Stimulated activated effector memory CD8-positive, alpha-beta T cell treated with anti-CD3 and anti-CD28 coated beads, Interleukin-12 subunit alpha, Interleukin-12 subunit beta, amount 100 ng/mL, for 72 hours (primary cell): ENCODE results near the gene WIPF2.

ENCODE experiments used
- ATAC-seq: fragments of 150-1000 bp; cut with Tn5 transposase; 2 replicates; pipeline ENCODE4 v1.10.0; 2021
- DNase-seq, 2 donors: peaks; one replicate each; pipeline ENCODE4 v3.0.0; 2021 to 2022; ENCODE audit warnings: low spot score in 2 of 2
- H3K27ac Mint-ChIP-seq: one replicate; pipeline ENCODE4 v1.8.0; 2022; ENCODE audit warnings: mild to moderate bottlenecking, mixed read lengths
- H3K36me3 Mint-ChIP-seq: one replicate; pipeline ENCODE4 v1.8.0; 2022; ENCODE audit warnings: mild to moderate bottlenecking, mixed read lengths
- H3K4me1 Mint-ChIP-seq: one replicate; pipeline ENCODE4 v1.8.0; 2022; ENCODE audit warnings: mixed read lengths
- H3K4me3 Mint-ChIP-seq: one replicate; pipeline ENCODE4 v1.8.0; 2022; ENCODE audit warnings: mild to moderate bottlenecking, mixed read lengths
- H3K9me3 Mint-ChIP-seq: one replicate; pipeline ENCODE4 v1.8.0; 2022; ENCODE audit warnings: mixed read lengths

The WIPF2 gene

GRCh38 chr17:40318830-40319391, 99.8 kb downstream of the WIPF2 start:
- Mint-ChIP-seq H3K4me3 (peak overlapping the region; percentile 90), H3K4me1 (peaks cover 66% of the 10 kb centered on the region), H3K9me3 (no peaks in the 10 kb centered on the region), H3K36me3 (peaks cover 68% of the 10 kb centered on the region), H3K27ac (peak overlapping the region; percentile 100)
- ATAC-seq (no peak), DNase-seq (peak in 1 of 2 donors; percentile 65)

GRCh38 chr17:40319651-40320540, 100.8 kb downstream of the WIPF2 start:
- Mint-ChIP-seq H3K27ac (peak overlapping the region; percentile 100), H3K9me3 (no peaks in the 10 kb centered on the region), H3K36me3 (peaks cover 70% of the 10 kb centered on the region), H3K4me1 (peaks cover 74% of the 10 kb centered on the region), H3K4me3 (peak overlapping the region; percentile 90)
- peak; percentile 56 to 83 for DNase-seq
- ATAC-seq, result no peak

GRCh38 chr17:40320756-40321523, 101.8 kb downstream of the WIPF2 start:
- peak in 1 of 2 donors; percentile 64 for DNase-seq
- no peaks in the 10 kb centered on the region for H3K9me3 Mint-ChIP-seq

GRCh38 chr17:40321524-40321929, 102.4 kb downstream of the WIPF2 start:
- DNase-seq (peak in 1 of 2 donors; percentile 67), ATAC-seq (no peak)
- Mint-ChIP-seq H3K9me3 (no peaks in the 10 kb centered on the region), H3K4me3 (peak overlapping the region; percentile 90), H3K27ac (peak overlapping the region; percentile 100), H3K4me1 (peaks cover 89% of the 10 kb centered on the region), H3K36me3 (peaks cover 84% of the 10 kb centered on the region)

More at GRCh38 chr17:40320756-40321523, 101.8 kb downstream of the WIPF2 start:
- Mint-ChIP-seq H3K27ac (peak overlapping the region; percentile 100), H3K36me3 (peaks cover 78% of the 10 kb centered on the region), H3K4me1 (peaks cover 83% of the 10 kb centered on the region), H3K4me3 (peak overlapping the region; percentile 90)
- ATAC-seq, result no peak

- Mint-ChIP-seq H3K36me3 (peaks cover 86% of the 10 kb centered on the region), H3K4me1 (peaks cover 92% of the 10 kb centered on the region)
- no peak for ATAC-seq
Observed at GRCh38 chr17:40321961-40322357, 102.9 kb downstream of the WIPF2 start.

GRCh38 chr17:40322358-40323315, 103.5 kb downstream of the WIPF2 start:
- peaks cover 92% of the 10 kb centered on the region for H3K4me1 Mint-ChIP-seq
- peaks cover 88% of the 10 kb centered on the region for H3K36me3 Mint-ChIP-seq
- peak overlapping the region; percentile 100 for H3K27ac Mint-ChIP-seq
- H3K9me3 Mint-ChIP-seq, result no peaks in the 10 kb centered on the region
- DNase-seq, result peak; percentile 78 to 97
- peak overlapping the region; percentile 90 for H3K4me3 Mint-ChIP-seq
- peak; percentile 64 for ATAC-seq

More at GRCh38 chr17:40321961-40322357, 102.9 kb downstream of the WIPF2 start:
- peak overlapping the region; percentile 90 for H3K4me3 Mint-ChIP-seq
- H3K9me3 Mint-ChIP-seq, result no peaks in the 10 kb centered on the region
- H3K27ac Mint-ChIP-seq, result peak overlapping the region; percentile 100
- no peak for DNase-seq

GRCh38 chr17:40323391-40324381, 104.6 kb downstream of the WIPF2 start:
- H3K4me3 Mint-ChIP-seq, result peak overlapping the region; percentile 90
- DNase-seq, result peak in 1 of 2 donors; percentile 84
- H3K9me3 Mint-ChIP-seq, result no peaks in the 10 kb centered on the region
- peaks cover 95% of the 10 kb centered on the region for H3K4me1 Mint-ChIP-seq
- H3K36me3 Mint-ChIP-seq, result peaks cover 89% of the 10 kb centered on the region
- peak overlapping the region; percentile 100 for H3K27ac Mint-ChIP-seq
- ATAC-seq, result peak; percentile 25

GRCh38 chr17:40325156-40326013, 106.3 kb downstream of the WIPF2 start:
- peak overlapping the region; percentile 100 for H3K27ac Mint-ChIP-seq
- peaks cover 95% of the 10 kb centered on the region for H3K4me1 Mint-ChIP-seq
- H3K9me3 Mint-ChIP-seq, result no peaks in the 10 kb centered on the region
- ATAC-seq (no peak), DNase-seq (peak in 1 of 2 donors; percentile 76)
- peak overlapping the region; percentile 90 for H3K4me3 Mint-ChIP-seq
- H3K36me3 Mint-ChIP-seq, result peaks cover 84% of the 10 kb centered on the region

GRCh38 chr17:40326014-40326831, 107.1 kb downstream of the WIPF2 start:
- Mint-ChIP-seq H3K27ac (peak overlapping the region; percentile 100), H3K9me3 (no peaks in the 10 kb centered on the region), H3K4me3 (peak overlapping the region; percentile 90), H3K36me3 (peaks cover 84% of the 10 kb centered on the region), H3K4me1 (peaks cover 95% of the 10 kb centered on the region)
- DNase-seq (peak in 1 of 2 donors; percentile 75), ATAC-seq (peak; percentile 48)

- ATAC-seq (no peak), DNase-seq (no peak)
- H3K9me3 Mint-ChIP-seq, result no peaks in the 10 kb centered on the region
- peak overlapping the region; percentile 100 for H3K27ac Mint-ChIP-seq
- H3K36me3 Mint-ChIP-seq, result peaks cover 84% of the 10 kb centered on the region
- H3K4me3 Mint-ChIP-seq, result peak overlapping the region; percentile 90
- H3K4me1 Mint-ChIP-seq, result peaks cover 95% of the 10 kb centered on the region
Observed at GRCh38 chr17:40326832-40327199, 107.7 kb downstream of the WIPF2 start.

GRCh38 chr17:40327244-40327729, 108.2 kb downstream of the WIPF2 start:
- Mint-ChIP-seq H3K4me3 (peak overlapping the region; percentile 90), H3K27ac (peak overlapping the region; percentile 36), H3K36me3 (peaks cover 82% of the 10 kb centered on the region), H3K4me1 (peaks cover 92% of the 10 kb centered on the region), H3K9me3 (no peaks in the 10 kb centered on the region)
- DNase-seq (no peak), ATAC-seq (no peak)
